GM18519 (cell line): Measurements from ENCODE around the gene NEURL1.

Experiments used
- ATAC-seq: cut with Tn5 transposase; IDR thresholded peaks from one replicate; pipeline ENCODE4 v1.9.1; 2021; ENCODE audit warnings: mild to moderate bottlenecking, moderate library complexity; ENCODE audit not compliant: unreplicated experiment, low FRiP score

The NEURL1 gene

GRCh38 chr10:103578782-103579382 is 85.4 kb downstream of the NEURL1 start:
- ATAC-seq = no peak

GRCh38 chr10:103580011-103580410 is 86.5 kb downstream of the NEURL1 start:
- no peak for ATAC-seq

GRCh38 chr10:103580430-103580829 is 86.9 kb downstream of the NEURL1 start:
- ATAC-seq = no peak

DNA sequence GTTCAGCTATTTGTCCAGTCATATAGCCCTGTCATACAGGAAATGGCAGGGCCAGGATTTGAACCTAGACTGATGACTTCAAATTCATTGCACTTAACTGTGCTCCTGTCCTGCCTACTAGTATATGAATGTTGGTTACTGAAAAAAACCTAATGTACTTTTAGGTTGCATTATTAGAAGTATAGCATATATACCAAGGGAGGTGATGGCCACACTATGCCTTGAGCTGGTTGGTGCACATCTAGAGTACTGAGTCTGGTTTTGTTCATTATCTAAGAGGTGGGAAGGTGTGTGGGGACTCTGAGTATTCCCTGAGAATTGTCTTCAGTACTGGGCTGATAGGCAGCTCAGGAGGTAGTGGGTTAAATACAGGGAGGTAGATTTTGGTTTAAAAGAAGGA is 88.0 kb downstream of the NEURL1 start:
- ATAC-seq = no peak

DNA sequence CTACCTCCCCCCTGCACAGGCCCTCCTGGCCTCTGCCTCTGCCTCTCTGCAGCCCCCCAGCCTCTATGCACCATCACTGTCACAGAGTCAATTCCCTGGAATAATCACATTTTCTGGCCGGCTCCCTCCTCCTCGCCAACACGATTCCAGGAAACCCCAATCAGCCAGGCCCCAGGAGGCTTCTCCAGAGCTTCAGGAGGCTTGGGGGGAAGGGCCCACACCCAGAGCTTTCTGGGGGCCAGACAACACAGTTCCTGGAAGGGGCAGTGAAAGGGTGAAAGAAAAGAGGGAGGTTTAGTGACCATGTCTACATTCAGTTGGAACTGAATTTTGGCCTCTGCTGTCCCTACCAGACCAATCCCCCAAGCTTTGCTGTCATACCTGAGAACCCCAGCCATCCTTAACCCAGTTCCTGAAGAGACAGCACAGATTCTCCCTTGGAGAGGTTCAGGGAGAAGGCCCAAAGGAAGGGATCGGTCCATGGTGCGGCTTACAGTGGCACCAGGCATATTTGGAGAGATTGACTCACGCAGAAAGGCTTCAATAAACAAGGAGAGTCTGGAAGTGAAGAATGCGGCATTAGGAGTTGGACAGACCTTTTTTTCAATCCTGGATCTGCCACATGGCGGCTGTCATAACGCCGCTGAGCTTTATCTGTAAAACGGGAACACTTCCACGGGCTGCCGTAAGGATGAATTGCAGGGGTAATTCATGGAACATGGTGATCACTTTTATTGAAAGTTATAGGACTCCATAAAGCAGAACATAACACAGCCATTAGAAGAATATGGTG is 89.0 kb downstream of the NEURL1 start:
- no peak for ATAC-seq

DNA sequence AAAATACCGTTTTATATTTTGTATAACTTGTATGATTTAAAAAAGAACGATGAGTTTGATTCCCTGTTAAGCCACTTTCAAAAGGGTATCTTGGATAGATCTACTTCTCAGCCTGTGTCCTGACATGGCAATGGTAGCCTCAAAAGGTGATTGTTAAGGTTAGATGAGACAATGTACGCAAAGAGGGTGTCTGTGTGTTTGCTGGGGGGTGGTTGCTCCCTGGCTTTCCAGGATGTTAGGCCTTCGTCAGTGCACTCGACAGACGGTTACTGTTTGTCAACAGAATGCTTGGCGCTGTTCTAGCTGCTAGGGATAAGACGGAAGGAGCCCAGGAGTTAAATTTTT is 90.3 kb downstream of the NEURL1 start:
- no peak for ATAC-seq

- no peak for ATAC-seq
Measured at GRCh38 chr10:103584216-103585010, 90.9 kb downstream of the NEURL1 start.

DNA sequence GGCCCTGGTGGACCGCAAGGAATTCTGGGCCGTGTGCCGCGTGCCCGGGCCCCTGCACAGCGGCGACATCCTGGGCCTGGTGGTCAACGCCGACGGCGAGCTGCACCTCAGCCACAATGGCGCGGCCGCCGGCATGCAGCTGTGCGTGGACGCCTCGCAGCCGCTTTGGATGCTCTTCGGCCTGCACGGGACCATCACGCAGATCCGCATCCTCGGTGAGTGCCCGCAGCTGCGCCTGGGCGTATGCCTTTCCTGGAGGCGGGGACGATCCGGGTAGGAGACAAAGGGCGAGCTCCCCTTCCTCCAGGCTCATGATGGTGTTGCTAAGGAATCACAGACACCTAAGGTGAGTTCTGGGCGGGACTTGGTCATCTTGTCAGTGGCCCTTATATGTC is 91.5 kb downstream of the NEURL1 start:
- ATAC-seq = no peak

DNA sequence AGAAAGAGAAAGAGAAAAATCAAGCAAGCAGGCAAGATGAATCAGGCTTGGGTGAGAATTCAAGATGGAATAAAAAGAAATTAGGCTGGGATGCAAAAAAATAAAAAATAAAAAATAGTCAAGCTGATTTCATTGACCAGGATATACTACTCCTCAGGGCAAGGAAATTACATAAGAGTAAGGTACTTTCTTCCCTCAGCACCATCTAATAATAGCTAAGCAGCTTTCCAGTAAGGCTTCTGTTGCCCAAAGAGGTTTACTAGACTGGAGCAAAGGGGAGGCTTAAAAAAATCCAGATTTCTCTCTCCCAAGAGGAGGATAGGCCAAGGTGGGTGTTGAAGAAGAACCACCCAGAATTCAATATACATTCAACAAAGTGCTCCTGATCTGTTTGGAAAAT is 93.6 kb downstream of the NEURL1 start:
- ATAC-seq = no peak

GRCh38 chr10:103589074-103589630 is 95.6 kb downstream of the NEURL1 start:
- no peak for ATAC-seq

GRCh38 chr10:103590060-103590459 is 96.6 kb downstream of the NEURL1 start:
- ATAC-seq = no peak

- ATAC-seq = no peak
Measured at GRCh38 chr10:103590744-103591291, 97.3 kb downstream of the NEURL1 start.

DNA sequence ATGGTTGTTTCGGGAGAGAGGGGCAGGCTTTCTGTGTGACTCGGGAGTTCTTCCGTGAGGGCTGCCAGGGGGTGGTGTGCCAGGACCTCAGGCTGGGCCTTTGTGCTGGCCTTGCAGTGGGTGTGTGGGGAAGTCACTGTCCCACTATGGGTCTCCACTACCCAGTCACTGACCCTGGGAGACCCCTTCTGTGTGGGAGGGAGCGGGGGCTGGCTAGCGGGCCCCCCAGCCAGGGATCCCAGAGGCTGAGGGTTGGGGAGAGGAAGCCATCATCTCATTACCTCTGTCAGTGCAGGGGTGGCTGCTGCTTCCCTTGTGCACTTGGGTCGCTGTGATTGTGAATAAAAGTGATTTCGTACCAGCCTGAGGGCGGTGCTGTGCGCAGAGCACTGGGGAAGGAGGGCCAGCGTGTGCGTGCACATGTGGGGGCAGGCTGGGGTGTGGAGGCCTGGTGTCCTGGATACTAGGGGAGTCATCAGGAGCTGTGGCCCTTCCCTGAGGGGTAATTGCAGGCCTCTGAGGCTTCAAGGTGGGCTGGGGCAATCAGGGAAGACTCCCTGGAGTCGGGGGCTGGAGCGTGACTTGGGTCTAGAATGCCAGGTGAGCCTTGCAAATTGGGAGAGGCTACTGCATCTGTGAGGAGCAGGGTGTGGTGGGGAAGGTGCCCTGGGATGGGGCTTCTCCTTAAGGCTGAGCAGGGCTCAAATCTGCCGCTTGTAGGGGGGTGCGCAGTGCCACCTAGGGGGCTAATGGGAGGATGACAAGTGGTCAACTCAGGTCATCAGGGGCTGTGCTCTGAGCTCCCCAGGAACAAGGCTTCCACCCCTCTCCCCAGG is 98.9 kb downstream of the NEURL1 start:
- ATAC-seq = no peak

GRCh38 chr10:103593022-103593570 is 99.6 kb downstream of the NEURL1 start:
- ATAC-seq = no peak

DNA sequence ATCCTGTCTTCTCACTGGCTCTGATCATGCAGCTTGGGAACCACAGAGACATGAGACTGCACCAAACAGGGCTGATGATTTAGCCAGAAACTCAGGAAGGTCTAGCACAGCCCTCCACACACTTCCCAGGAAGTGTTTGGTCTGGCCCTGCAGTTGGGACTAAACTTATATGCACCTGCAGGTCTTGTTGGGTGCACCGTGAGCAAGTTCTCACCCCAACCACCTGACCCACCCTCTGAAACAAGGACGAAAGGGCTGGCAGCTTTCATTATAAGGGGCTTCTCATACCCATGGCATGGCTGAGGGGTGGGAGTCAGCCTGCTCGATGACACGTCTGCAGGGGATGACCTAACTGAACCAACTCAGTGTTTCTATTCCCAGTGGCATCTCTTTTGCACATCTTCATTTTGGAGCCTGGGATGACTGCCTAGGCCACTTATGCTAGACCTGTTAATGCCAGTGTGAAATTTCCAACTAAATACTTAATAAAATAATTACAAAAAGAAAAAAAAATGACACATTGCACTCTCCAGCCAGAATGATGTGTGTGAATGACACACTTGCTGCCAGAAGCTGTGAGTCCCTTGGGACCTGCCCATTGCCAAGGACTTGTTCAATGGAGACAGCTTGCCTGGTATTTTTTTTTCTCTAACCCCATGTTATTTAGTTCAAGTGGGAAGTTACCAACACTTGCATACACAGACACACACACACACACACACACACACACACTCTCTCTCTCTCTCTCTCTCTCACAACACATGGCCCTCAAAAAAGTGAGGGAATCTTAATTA is 102.6 kb downstream of the NEURL1 start:
- ATAC-seq = no peak

GRCh38 chr10:103597003-103597402 is 103.5 kb downstream of the NEURL1 start:
- ATAC-seq = no peak

DNA sequence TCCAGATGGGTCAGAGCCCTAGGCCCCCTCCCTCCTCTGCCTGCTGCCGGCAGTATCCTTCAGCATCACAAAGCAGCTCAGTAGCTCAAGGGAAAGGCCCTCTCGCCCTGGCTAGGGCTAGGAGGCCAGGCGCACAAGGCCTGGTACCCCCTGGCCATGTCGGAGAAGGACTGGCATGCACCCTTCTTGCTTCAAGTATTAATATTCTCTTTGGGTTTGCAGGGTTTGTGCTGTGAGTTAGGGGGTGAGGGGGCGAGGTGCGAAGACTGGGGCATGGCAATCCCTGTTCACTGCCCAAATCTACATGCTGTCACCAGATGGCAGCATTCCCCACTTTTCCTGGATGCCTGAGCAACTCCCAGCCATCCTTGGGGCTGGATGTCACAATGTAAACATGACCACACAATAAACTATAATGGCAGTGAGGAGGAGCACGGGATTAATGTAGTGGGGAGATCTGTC is 105.2 kb downstream of the NEURL1 start:
- ATAC-seq = no peak

DNA sequence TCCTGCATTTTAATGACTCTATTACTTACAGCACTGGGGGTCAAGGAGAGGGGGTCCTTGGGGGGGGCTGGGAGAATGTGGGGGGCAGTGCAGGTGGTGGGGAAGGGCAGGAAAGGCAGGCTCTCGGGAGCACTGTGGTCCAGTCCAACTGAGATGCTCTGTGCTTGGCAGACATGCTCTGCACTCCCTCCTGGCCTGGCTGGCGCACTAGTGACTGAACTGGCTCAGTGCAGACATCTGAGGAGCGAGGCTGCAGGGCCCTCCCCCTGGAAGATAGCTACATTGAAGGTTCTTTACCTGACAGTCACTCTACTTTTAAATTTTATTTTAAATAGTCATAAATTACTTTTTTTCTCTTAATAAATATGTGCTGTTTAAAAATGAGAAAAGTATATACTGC is 105.7 kb downstream of the NEURL1 start:
- ATAC-seq = no peak

GRCh38 chr10:103599907-103600306 is 106.4 kb downstream of the NEURL1 start:
- no peak for ATAC-seq
